IMR-90 (cell line): Measurements from ENCODE around the gene DPP6. TPM values are rescaled to one million over a fixed set of nuclear protein-coding genes. Genes with fewer than 3 reads are reported as not detected.

Source experiments
- ATAC-seq: fragments of 200-7000 bp; cut with Tn5 transposase; 2 replicates; pipeline ENCODE4 v1.9.1; 2020; ENCODE audit warnings: low read depth, mild to moderate bottlenecking, moderate library complexity
- BruUV-seq: library from RNA; stranded (reverse); fragments of 400-500 nt; replicated peaks from 2 replicates; lab custom pipeline; 2021; lab: Mats Ljungman, UMichigan
- CTCF ChIA-PET: fragments of 300-600 bp; formaldehyde crosslinking; extraction: SDS; loops from one replicate; lab custom pipeline; 2021; ENCODE audit warnings: antibody characterized with exemption; lab: Yijun Ruan, JAX
- POLR2A ChIA-PET: fragments of 300-600 bp; sonication (Branson Sonifier 250); formaldehyde crosslinking; loops from one replicate; lab custom pipeline; 2022; ENCODE audit warnings: antibody characterized with exemption; ENCODE audit not compliant: unreplicated experiment; lab: Charles Lee
- DNase-seq: peaks from one replicate; pipeline ENCODE4 v3.0.0; 2013
- H2AFZ ChIP-seq: replicated peaks from 2 replicates; pipeline ENCODE3; 2013; ENCODE audit warnings: low read length, mild to moderate bottlenecking; ENCODE audit not compliant: poor library complexity
- H2AK5ac ChIP-seq: 2 replicates; pipeline ENCODE4 v1.6.1; 2013; ENCODE audit warnings: low read depth, low read length, inconsistent platforms
- H2AK9ac ChIP-seq: replicated peaks from 2 replicates; pipeline ENCODE3; 2013; ENCODE audit warnings: mild to moderate bottlenecking, low read depth, low read length, moderate library complexity; ENCODE audit not compliant: poor library complexity
- H2BK120ac ChIP-seq: 2 replicates; pipeline ENCODE4 v1.6.1; 2013; ENCODE audit warnings: low read depth, low read length, inconsistent platforms
- H2BK15ac ChIP-seq: 3 replicates; pipeline ENCODE4 v1.6.1; 2013; ENCODE audit warnings: low read depth, low read length, inconsistent platforms
- H2BK20ac ChIP-seq: 2 replicates; pipeline ENCODE4 v1.6.1; 2013; ENCODE audit warnings: low read depth, mild to moderate bottlenecking, inconsistent platforms, low read length, moderate library complexity
- H2BK5ac ChIP-seq: 2 replicates; pipeline ENCODE4 v1.6.1; 2013; ENCODE audit warnings: mild to moderate bottlenecking, low read depth, low read length, inconsistent platforms; ENCODE audit not compliant: poor library complexity, severe bottlenecking
- H3K14ac ChIP-seq: replicated peaks from 2 replicates; pipeline ENCODE4 v1.6.1; 2013; ENCODE audit warnings: low read depth, low read length, inconsistent platforms
- H3K18ac ChIP-seq: 2 replicates; pipeline ENCODE4 v1.6.1; 2013; ENCODE audit warnings: low read depth, low read length, control low read depth
- H3K23ac ChIP-seq: 2 replicates; pipeline ENCODE4 v1.6.1; 2013; ENCODE audit warnings: low read depth, low read length, inconsistent platforms
- H3K27ac ChIP-seq: 2 replicates; pipeline ENCODE4 v1.5.1; 2013; ENCODE audit warnings: mild to moderate bottlenecking, control low read depth, low read length; ENCODE audit not compliant: insufficient read depth
- H3K27me3 ChIP-seq: 2 replicates; pipeline ENCODE4 v1.6.1; 2013; ENCODE audit warnings: low read length; ENCODE audit not compliant: control insufficient read depth, insufficient read depth
- H3K36me3 ChIP-seq: 2 replicates; pipeline ENCODE4 v1.6.1; 2013; ENCODE audit warnings: low read length, mixed read lengths; ENCODE audit not compliant: control insufficient read depth, insufficient read depth
- H3K4ac ChIP-seq: 2 replicates; pipeline ENCODE4 v1.6.1; 2013; ENCODE audit warnings: low read depth, low read length, inconsistent platforms
- H3K4me1 ChIP-seq: 2 replicates; pipeline ENCODE4 v1.6.1; 2013; ENCODE audit warnings: low read length, mixed read lengths; ENCODE audit not compliant: control insufficient read depth, insufficient read depth
- H3K4me2 ChIP-seq: 2 replicates; pipeline ENCODE4 v1.6.1; 2013; ENCODE audit warnings: low read depth, mild to moderate bottlenecking, control low read depth, low read length, moderate library complexity
- H3K4me3 ChIP-seq: 2 replicates; pipeline ENCODE4 v1.5.1; 2013; ENCODE audit warnings: low read depth, mild to moderate bottlenecking, control low read depth, low read length, moderate library complexity; ENCODE audit not compliant: insufficient read depth
- H3K56ac ChIP-seq: 2 replicates; pipeline ENCODE4 v1.6.1; 2013; ENCODE audit warnings: low read length, inconsistent platforms; ENCODE audit not compliant: insufficient read depth; ENCODE audit errors: extremely low read depth
- H3K79me1 ChIP-seq, 2 experiments: 2 replicates each; pipeline ENCODE4 v1.6.1; 2013; ENCODE audit warnings: low read length in 2 of 2, inconsistent platforms in 1 of 2, low read depth in 1 of 2
- H3K9ac ChIP-seq: 2 replicates; pipeline ENCODE4 v1.6.1; 2013; ENCODE audit warnings: low read depth, low read length, control low read depth
- H3K9me1 ChIP-seq: 2 replicates; pipeline ENCODE4 v1.6.1; 2013; ENCODE audit warnings: low read length, inconsistent platforms; ENCODE audit not compliant: insufficient read depth
- H3K9me3 ChIP-seq: 2 replicates; pipeline ENCODE4 v1.6.1; 2013; ENCODE audit warnings: low read length; ENCODE audit not compliant: control insufficient read depth, insufficient read depth
- H4K20me1 ChIP-seq: 2 replicates; pipeline ENCODE4 v1.6.1; 2013; ENCODE audit warnings: low read length, inconsistent platforms; ENCODE audit not compliant: insufficient read depth
- H4K5ac ChIP-seq: 2 replicates; pipeline ENCODE4 v1.6.1; 2013; ENCODE audit warnings: mild to moderate bottlenecking, low read depth, low read length, control low read depth
- H4K8ac ChIP-seq, 2 experiments: 2 replicates each; pipeline ENCODE4 v1.6.1; 2013; ENCODE audit warnings: low read depth in 2 of 2, low read length in 2 of 2, control low read depth in 1 of 2, inconsistent platforms in 1 of 2
- H4K91ac ChIP-seq: 2 replicates; pipeline ENCODE4 v1.6.1; 2013; ENCODE audit warnings: low read depth, low read length, inconsistent platforms; ENCODE audit not compliant: insufficient read depth
- BHLHE40 ChIP-seq: fragments of 150-350 bp; IDR thresholded peaks from 2 replicates; pipeline ENCODE4 v1.6.1; 2016; ENCODE audit warnings: mild to moderate bottlenecking, low read depth, low read length
- CTCF ChIP-seq: conservative IDR thresholded peaks from 2 replicates; pipeline ENCODE4 v1.5.1; 2012; ENCODE audit warnings: mild to moderate bottlenecking, low read depth, low read length, improper control_type of control experiment
- MAFK ChIP-seq: IDR thresholded peaks from 2 replicates; pipeline ENCODE4 v1.6.1; 2012; ENCODE audit warnings: low read depth, low read length, improper control_type of control experiment
- MXI1 ChIP-seq: IDR thresholded peaks from 2 replicates; pipeline ENCODE4 v1.6.1; 2012; ENCODE audit warnings: low read depth, mild to moderate bottlenecking, low read length, moderate library complexity, borderline replicate concordance
- NFE2L2 ChIP-seq: fragments of 150-350 bp; IDR thresholded peaks from 2 replicates; pipeline ENCODE4 v1.6.1; 2016; ENCODE audit warnings: low read depth, mild to moderate bottlenecking, low read length
- RAD21 ChIP-seq: IDR thresholded peaks from 2 replicates; pipeline ENCODE4 v1.6.1; 2012; ENCODE audit warnings: low read length, improper control_type of control experiment
- WGBS, 2 experiments: methylation state at CpG; one replicate each; pipeline versions ENCODE4 v1.1.5 to v1.1.7; 2013; ENCODE audit warnings: missing lambda C conversion rate in 2 of 2; ENCODE audit not compliant: insufficient read length in 1 of 2; ENCODE audit errors: extremely low coverage in 2 of 2; 5-methylcytosine and 5-hydroxymethylcytosine counted together
- dilution Hi-C: fragments of 300-500 bp; cut with HindIII; formaldehyde crosslinking; loops from one replicate; pipeline ENCODE4 v1.14.3; 2018; ENCODE audit warnings: low sequenced_read_pairs; ENCODE audit not compliant: unreplicated experiment
- in situ Hi-C: fragments of 300-500 bp; cut with MboI; formaldehyde crosslinking; loops from 3 replicates; pipeline ENCODE4 v1.14.3; 2019; ENCODE audit warnings: low sequenced_read_pairs, inconsistent platforms, mixed read lengths
- intact Hi-C: fragments of 100-400 bp; cut with micrococcal nuclease; formaldehyde crosslinking; loops from 2 replicates; pipeline ENCODE4 v1.10.0; 2022
- polyA plus RNA-seq, 3 experiments: library from polyadenylated mRNA; depleted of rRNA; stranded (reverse); fragments of >200 nt; gene quantifications; 2 replicates each; pipeline ENCODE4 v1.2.3, GENCODE V29; 2012; ENCODE audit warnings: low replicate concordance in 1 of 3
- total RNA-seq: library from RNA; depleted of rRNA; stranded (reverse); fragments of >200 nt; gene quantifications from 2 replicates; pipeline ENCODE4 v1.2.3, GENCODE V29; 2012

The DPP6 gene
- total and polyA plus RNA-seq, 2 of the 4 experiments (the other 2 are of a cell fraction): not detected

- Histone ChIP-seq H2BK20ac (no peak overlapping the region), H4K20me1 (no peaks in the 10 kb centered on the region), H2AK5ac (no peak overlapping the region), H3K4me3 (no peak overlapping the region), H3K23ac (no peak overlapping the region), H3K14ac (no peak overlapping the region), H3K4me2 (no peak overlapping the region), H3K4me1 (no peaks in the 10 kb centered on the region), H3K79me1 (no peaks in the 10 kb centered on the region), H4K5ac (no peak overlapping the region), H2BK5ac (no peak overlapping the region), H2AK9ac (no peak overlapping the region), H2AFZ (no peak overlapping the region), H2BK15ac (no peak overlapping the region), H4K91ac (no peak overlapping the region), H4K8ac (no peak overlapping the region), H3K56ac (no peak overlapping the region), H3K18ac (no peak overlapping the region), H3K9ac (no peak overlapping the region), H3K4ac (no peak overlapping the region), H3K9me1 (no peaks in the 10 kb centered on the region), H3K27ac (no peak overlapping the region), H3K36me3 (no peaks in the 10 kb centered on the region), H3K9me3 (peaks cover 19% of the 10 kb centered on the region), H3K27me3 (no peaks in the 10 kb centered on the region), H2BK120ac (no peak overlapping the region)
- no CpG with 5 or more reads among the region's 6 CpGs for WGBS, 2 experiments
- BruUV-seq: no TSS peak
- dilution Hi-C loops: no loop called here
- TF ChIP-seq RAD21: no peak
- no peak for TF ChIP-seq MAFK
- TF ChIP-seq BHLHE40: no peak
- no peak for TF ChIP-seq CTCF
- TF ChIP-seq NFE2L2: no peak
- TF ChIP-seq MXI1: no peak
- in situ Hi-C loops: no loop called here
- ATAC-seq (no peak), DNase-seq (no peak)
- intact Hi-C loops: no loop called here
- ChIA-PET CTCF (no interaction called here), POLR2A (no interaction called here)
Measured at GRCh38 chr7:154253810-154254209, 201.6 kb downstream of the DPP6 start.
